Trophoblast cell (in vitro differentiated cells and primary cell): ENCODE results near the gene ARHGAP6.

Experiments used
- DNase-seq, 2 donors: peaks; one replicate each; pipeline ENCODE4 v3.0.0-alpha.2; 2016
- H2AFZ ChIP-seq: 2 replicates; pipeline ENCODE4 v1.6.1; 2013; ENCODE audit warnings: low read length, moderate library complexity, mild to moderate bottlenecking; ENCODE audit not compliant: insufficient read depth, poor library complexity
- H2AK5ac ChIP-seq: 2 replicates; pipeline ENCODE4 v1.6.1; 2013; ENCODE audit warnings: mild to moderate bottlenecking, low read length
- H2BK120ac ChIP-seq: 2 replicates; pipeline ENCODE4 v1.6.1; 2013; ENCODE audit warnings: low read length, mild to moderate bottlenecking, moderate library complexity; ENCODE audit not compliant: insufficient read depth, poor library complexity
- H2BK12ac ChIP-seq: 2 replicates; pipeline ENCODE4 v1.6.1; 2013; ENCODE audit warnings: mild to moderate bottlenecking, low read length, moderate library complexity
- H2BK5ac ChIP-seq: 2 replicates; pipeline ENCODE4 v1.6.1; 2013; ENCODE audit warnings: low read length, low read depth, moderate library complexity, mild to moderate bottlenecking; ENCODE audit not compliant: poor library complexity
- H3K14ac ChIP-seq: 2 replicates; pipeline ENCODE4 v1.6.1; 2013; ENCODE audit warnings: mild to moderate bottlenecking, low read length
- H3K18ac ChIP-seq: 2 replicates; pipeline ENCODE4 v1.6.1; 2013; ENCODE audit warnings: mild to moderate bottlenecking, low read length
- H3K23ac ChIP-seq: 2 replicates; pipeline ENCODE4 v1.6.1; 2013; ENCODE audit warnings: low read length
- H3K27ac ChIP-seq: 2 replicates; pipeline ENCODE4 v1.5.1; 2013; ENCODE audit warnings: low read depth, mild to moderate bottlenecking, inconsistent platforms, low read length, moderate library complexity
- H3K27me3 ChIP-seq: 2 replicates; pipeline ENCODE4 v1.6.1; 2013; ENCODE audit warnings: inconsistent platforms, mild to moderate bottlenecking, low read length, moderate library complexity; ENCODE audit not compliant: insufficient read depth
- H3K36me3 ChIP-seq, 2 experiments: 1 replicate in 1 of 2; 2 replicates in 1 of 2; pipeline ENCODE4 v1.6.1; 2013; ENCODE audit warnings: low read length in 2 of 2, mild to moderate bottlenecking in 2 of 2, moderate library complexity in 1 of 2; ENCODE audit not compliant: insufficient read depth in 2 of 2, control insufficient read depth in 1 of 2
- H3K4ac ChIP-seq: 2 replicates; pipeline ENCODE4 v1.6.1; 2013; ENCODE audit warnings: low read depth, mild to moderate bottlenecking, low read length, moderate library complexity
- H3K4me1 ChIP-seq, 2 experiments: 1 replicate in 1 of 2; 2 replicates in 1 of 2; pipeline ENCODE4 v1.6.1; 2013; ENCODE audit warnings: low read length in 2 of 2, mild to moderate bottlenecking in 2 of 2, moderate library complexity in 1 of 2; ENCODE audit not compliant: insufficient read depth in 2 of 2, control insufficient read depth in 1 of 2
- H3K4me2 ChIP-seq: 2 replicates; pipeline ENCODE4 v1.6.1; 2013; ENCODE audit warnings: inconsistent platforms, mild to moderate bottlenecking, low read length, moderate library complexity
- H3K4me3 ChIP-seq: 2 replicates; pipeline ENCODE4 v1.5.1; 2013; ENCODE audit warnings: mild to moderate bottlenecking, low read depth, low read length, inconsistent platforms
- H3K79me1 ChIP-seq: one replicate; pipeline ENCODE4 v1.6.1; 2013; ENCODE audit warnings: low read length
- H3K79me2 ChIP-seq: 2 replicates; pipeline ENCODE4 v1.6.1; 2013; ENCODE audit warnings: low read length, mild to moderate bottlenecking; ENCODE audit not compliant: control insufficient read depth, insufficient read depth, poor library complexity
- H3K9ac ChIP-seq: 2 replicates; pipeline ENCODE4 v1.6.1; 2013; ENCODE audit warnings: mild to moderate bottlenecking, low read length
- H3K9me3 ChIP-seq: 2 replicates; pipeline ENCODE4 v1.6.1; 2013; ENCODE audit warnings: low read depth, mild to moderate bottlenecking, control low read depth, inconsistent platforms, low read length; ENCODE audit not compliant: insufficient read depth
- H4K12ac ChIP-seq: 2 replicates; pipeline ENCODE4 v1.6.1; 2013; ENCODE audit warnings: low read depth, mild to moderate bottlenecking, low read length, moderate library complexity
- H4K8ac ChIP-seq: 2 replicates; pipeline ENCODE4 v1.6.1; 2013; ENCODE audit warnings: low read depth, mild to moderate bottlenecking, low read length, moderate library complexity
- H4K91ac ChIP-seq: one replicate; pipeline ENCODE4 v1.6.1; 2013; ENCODE audit warnings: low read depth, mild to moderate bottlenecking, low read length, moderate library complexity
- WGBS: extraction: QIAGEN DNeasy Blood & Tissue Kit; methylation state at CpG from one replicate; pipeline ENCODE4 v1.1.7; 2013; ENCODE audit warnings: missing lambda C conversion rate; ENCODE audit not compliant: insufficient read length, insufficient coverage; ENCODE audit errors: extremely low coverage; 5-methylcytosine and 5-hydroxymethylcytosine counted together

The ARHGAP6 gene

DNA sequence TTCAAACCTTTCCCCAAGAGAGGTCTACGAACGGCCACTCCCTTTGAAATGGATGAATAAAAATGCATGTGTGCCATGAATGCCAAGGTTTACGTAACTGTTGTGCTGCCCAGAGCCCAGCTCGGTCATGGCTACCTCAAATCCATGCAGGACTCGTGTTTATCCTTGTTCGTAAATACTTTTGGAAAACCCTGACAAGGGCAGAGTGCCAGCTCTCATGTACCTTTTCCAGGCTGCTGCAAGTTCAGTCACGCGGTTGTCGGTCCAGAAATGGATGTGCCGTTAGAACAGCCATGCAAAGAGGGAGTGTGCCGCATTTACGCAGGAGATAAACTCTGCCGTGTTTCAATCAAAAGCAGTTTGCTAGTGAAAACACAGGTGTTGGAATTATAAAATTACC, 249.1 kb downstream of the ARHGAP6 start:
- no peak overlapping the region for H2BK120ac ChIP-seq
- no peak overlapping the region for H2AK5ac ChIP-seq
- no peaks in the 10 kb centered on the region for H3K79me2 ChIP-seq
- H3K4me1 ChIP-seq, result no peaks in the 10 kb centered on the region
- no peak overlapping the region for H2AFZ ChIP-seq
- no peak overlapping the region for H2BK5ac ChIP-seq
- no peak overlapping the region for H3K27ac ChIP-seq
- no peak overlapping the region for H4K8ac ChIP-seq
- H3K36me3 ChIP-seq, result no peaks in the 10 kb centered on the region
- H3K4me3 ChIP-seq, result no peak overlapping the region
- no peaks in the 10 kb centered on the region for H3K79me1 ChIP-seq
- H3K4me2 ChIP-seq, result no peak overlapping the region
- no peak for DNase-seq
- H3K4ac ChIP-seq, result no peak overlapping the region
- no peak overlapping the region for H3K23ac ChIP-seq
- H3K14ac ChIP-seq, result no peak overlapping the region
- WGBS, result no CpG with 5 or more reads among the region's 13 CpGs
- H4K12ac ChIP-seq, result no peak overlapping the region
- no peak overlapping the region for H2BK12ac ChIP-seq
- no peak overlapping the region for H4K91ac ChIP-seq
- no peak overlapping the region for H3K9ac ChIP-seq
- H3K27me3 ChIP-seq, result no peaks in the 10 kb centered on the region
- H3K9me3 ChIP-seq, result no peaks in the 10 kb centered on the region
- no peak overlapping the region for H3K18ac ChIP-seq

DNA sequence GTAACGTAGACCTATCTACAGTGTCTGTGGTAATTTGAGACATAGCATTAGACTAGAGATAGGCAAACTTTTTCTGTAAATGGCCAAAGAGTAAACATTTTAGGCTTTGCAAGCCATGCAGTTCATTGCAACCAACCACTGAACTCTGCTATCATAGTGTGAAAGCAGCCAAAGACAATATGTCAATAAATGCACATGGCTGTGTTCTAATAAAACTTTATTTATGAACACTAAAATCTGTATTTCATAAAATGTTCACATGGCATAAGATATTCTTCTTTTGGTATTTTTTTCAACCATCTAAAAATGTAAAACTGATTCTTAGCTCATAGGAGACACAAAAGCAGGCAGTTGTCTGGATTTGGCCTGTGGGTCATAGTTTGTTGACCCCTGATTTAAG, 251.6 kb downstream of the ARHGAP6 start:
- Histone ChIP-seq H3K14ac (no peak overlapping the region), H3K4ac (no peak overlapping the region), H3K4me1 (no peaks in the 10 kb centered on the region), H3K79me1 (no peaks in the 10 kb centered on the region), H3K79me2 (no peaks in the 10 kb centered on the region), H3K4me3 (no peak overlapping the region), H3K9me3 (no peaks in the 10 kb centered on the region), H3K18ac (no peak overlapping the region), H3K9ac (no peak overlapping the region), H4K91ac (no peak overlapping the region), H3K27me3 (no peaks in the 10 kb centered on the region), H3K27ac (no peak overlapping the region), H3K4me2 (no peak overlapping the region), H2BK12ac (no peak overlapping the region), H3K36me3 (no peaks in the 10 kb centered on the region), H4K8ac (no peak overlapping the region), H4K12ac (no peak overlapping the region), H3K23ac (no peak overlapping the region), H2BK5ac (no peak overlapping the region), H2AFZ (no peak overlapping the region), H2AK5ac (no peak overlapping the region), H2BK120ac (no peak overlapping the region)
- no CpG with 5 or more reads among the region's 1 CpG for WGBS
- DNase-seq, result no peak

DNA sequence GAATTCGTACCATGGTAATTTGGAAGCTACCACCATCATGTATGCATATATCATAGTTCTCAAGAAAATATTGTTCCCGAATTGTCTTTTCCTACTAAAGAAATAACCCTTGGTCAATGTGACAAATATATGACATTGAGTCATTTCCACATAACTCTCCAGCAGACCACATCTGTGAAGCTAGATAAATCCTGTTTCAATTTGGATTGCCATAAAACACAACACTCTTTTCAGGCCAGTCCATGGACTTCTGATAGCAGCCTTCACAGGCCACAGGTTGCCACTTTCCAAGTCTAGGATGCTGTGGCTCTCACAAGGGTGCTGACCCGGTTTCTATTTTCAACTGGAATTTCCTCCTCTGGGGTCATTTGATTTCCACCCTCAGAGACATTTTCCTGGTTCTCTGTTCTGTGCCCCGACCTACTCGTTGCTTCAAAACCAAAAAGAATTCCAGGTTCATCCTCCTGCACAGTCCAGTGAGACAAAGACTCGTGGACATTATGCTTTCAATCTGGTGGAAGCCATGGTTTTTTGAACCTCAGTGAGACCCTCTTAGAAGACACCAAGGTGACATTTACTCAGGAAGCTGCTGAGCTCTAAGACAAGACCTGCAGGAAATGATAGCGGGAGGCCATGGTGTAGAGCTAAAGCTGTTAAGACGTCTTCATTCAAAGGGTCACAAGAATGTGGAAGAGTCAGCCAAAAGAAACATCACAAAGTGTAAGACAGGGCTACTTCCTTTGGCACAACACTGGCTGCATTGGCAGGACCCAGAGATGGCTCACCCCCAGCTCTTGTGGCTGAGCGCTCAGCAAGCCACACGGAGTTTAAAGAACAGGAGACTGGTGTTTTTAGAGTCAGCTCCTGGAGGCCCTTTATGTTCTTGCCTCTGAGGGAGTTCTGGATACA, 252.8 kb downstream of the ARHGAP6 start:
- Histone ChIP-seq H3K27ac (no peak overlapping the region), H3K27me3 (no peaks in the 10 kb centered on the region), H3K4me1 (no peaks in the 10 kb centered on the region), H3K9me3 (no peaks in the 10 kb centered on the region), H2AK5ac (no peak overlapping the region), H3K14ac (no peak overlapping the region), H3K4me2 (no peak overlapping the region), H4K12ac (no peak overlapping the region), H3K4me3 (no peak overlapping the region), H3K18ac (no peak overlapping the region), H3K9ac (no peak overlapping the region), H3K79me1 (no peaks in the 10 kb centered on the region), H2BK12ac (no peak overlapping the region), H2BK5ac (no peak overlapping the region), H3K79me2 (no peaks in the 10 kb centered on the region), H3K36me3 (no peaks in the 10 kb centered on the region), H3K4ac (no peak overlapping the region), H3K23ac (no peak overlapping the region), H4K91ac (no peak overlapping the region), H2AFZ (no peak overlapping the region), H4K8ac (no peak overlapping the region), H2BK120ac (no peak overlapping the region)
- no peak for DNase-seq
- no CpG with 5 or more reads among the region's 10 CpGs for WGBS

DNA sequence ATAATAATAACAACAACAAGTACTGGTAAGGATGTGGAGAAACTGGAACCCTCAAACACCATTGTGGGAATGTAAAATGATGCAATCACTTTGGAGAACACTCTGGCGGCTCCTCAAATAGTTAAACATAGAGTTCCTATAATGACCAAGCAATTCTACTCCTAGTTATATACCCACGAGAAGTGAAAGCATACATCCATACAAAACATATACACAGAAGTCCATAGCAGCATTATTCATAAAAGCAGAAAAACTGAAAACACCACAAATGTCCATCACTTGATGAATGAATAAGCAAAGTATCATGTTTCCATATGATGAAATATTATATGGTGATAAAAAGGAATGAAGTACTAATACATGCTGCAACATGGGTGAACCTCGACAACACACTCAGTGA, 255.8 kb downstream of the ARHGAP6 start:
- Histone ChIP-seq H3K4me2 (no peak overlapping the region), H3K14ac (no peak overlapping the region), H3K4me3 (no peak overlapping the region), H3K4me1 (peaks cover 3% of the 10 kb centered on the region in 2 experiments), H3K27ac (no peak overlapping the region), H3K23ac (no peak overlapping the region), H4K91ac (no peak overlapping the region), H3K79me1 (peaks cover 1% of the 10 kb centered on the region), H3K36me3 (no peaks in the 10 kb centered on the region), H3K9me3 (no peaks in the 10 kb centered on the region), H2AFZ (no peak overlapping the region), H3K27me3 (no peaks in the 10 kb centered on the region), H4K8ac (no peak overlapping the region), H2AK5ac (no peak overlapping the region), H3K18ac (no peak overlapping the region), H3K79me2 (no peaks in the 10 kb centered on the region), H2BK120ac (no peak overlapping the region), H2BK5ac (no peak overlapping the region), H4K12ac (no peak overlapping the region), H3K9ac (no peak overlapping the region), H3K4ac (no peak overlapping the region), H2BK12ac (no peak overlapping the region)
- no peak for DNase-seq
- WGBS, result no CpG with 5 or more reads among the region's 3 CpGs
